ENCODE data around the gene WWOX. TPM values are rescaled to one million over a fixed set of nuclear protein-coding genes. Genes with fewer than 3 reads are reported as not detected.

The WWOX gene
- total RNA-seq, 1 experiment from 2014 or later: 79.9 TPM

- CTCF ChIA-PET: no interaction called here
- intact Hi-C loops (cut with micrococcal nuclease; ENCODE audit: unreplicated experiment): no loop called here
- POLR2A ChIA-PET (ENCODE audit: low non-redundant PET): no interaction called here
- H3K9me3 ChIP-seq (ENCODE audit: low read depth, low read length, poor library complexity, severe bottlenecking): no peaks in the 10 kb centered on the region
- TF ChIP-seq CTCF (conservative IDR thresholded peaks at IDR 0.05; ENCODE audit: low read depth, low read length) (no peak), EZH2 (IDR thresholded peaks at IDR 0.05; ENCODE audit: borderline replicate concordance, low read depth, low read length, poor library complexity, severe bottlenecking) (no peak)
- no peaks in the 10 kb centered on the region for H3K27me3 ChIP-seq (replicated peaks; ENCODE audit: insufficient read depth, low read depth, low read length, poor library complexity)
- no peak overlapping the region for H3K4me3 ChIP-seq (ENCODE audit: low read depth, low read length, poor library complexity, severe bottlenecking)
- no TSS peak for BruUV-seq (replicated peaks)
- H3K4me1 ChIP-seq (ENCODE audit: insufficient read depth, low read length, poor library complexity, severe bottlenecking): no peaks in the 10 kb centered on the region
- H3K36me3 ChIP-seq (ENCODE audit: insufficient read depth, low read length, poor library complexity, severe bottlenecking): no peaks in the 10 kb centered on the region
- H3K27ac ChIP-seq (ENCODE audit: low read depth, low read length, poor library complexity, severe bottlenecking): no peak overlapping the region
- no peak for DNase-seq (ENCODE audit: low spot score)
Observed at GRCh38 chr16:78516006-78516736, 416.7 kb downstream of the WWOX start.

GRCh38 chr16:78519896-78520295 is 420.4 kb downstream of the WWOX start:
- Histone ChIP-seq H3K4me3 (ENCODE audit: low read depth, low read length, poor library complexity, severe bottlenecking) (no peak overlapping the region), H3K4me1 (ENCODE audit: insufficient read depth, low read length, poor library complexity, severe bottlenecking) (no peaks in the 10 kb centered on the region), H3K9me3 (ENCODE audit: low read depth, low read length, poor library complexity, severe bottlenecking) (no peaks in the 10 kb centered on the region), H3K27me3 (replicated peaks; ENCODE audit: insufficient read depth, low read depth, low read length, poor library complexity) (no peaks in the 10 kb centered on the region), H3K27ac (ENCODE audit: low read depth, low read length, poor library complexity, severe bottlenecking) (no peak overlapping the region), H3K36me3 (ENCODE audit: insufficient read depth, low read length, poor library complexity, severe bottlenecking) (no peaks in the 10 kb centered on the region)
- intact Hi-C loops (cut with micrococcal nuclease; ENCODE audit: unreplicated experiment): no loop called here
- no peak for DNase-seq (ENCODE audit: low spot score)
- TF ChIP-seq EZH2 (IDR thresholded peaks at IDR 0.05; ENCODE audit: borderline replicate concordance, low read depth, low read length, poor library complexity, severe bottlenecking): no peak
- TF ChIP-seq CTCF (conservative IDR thresholded peaks at IDR 0.05; ENCODE audit: low read depth, low read length): no peak
- ChIA-PET CTCF (no interaction called here), POLR2A (ENCODE audit: low non-redundant PET) (no interaction called here)
- no TSS peak for BruUV-seq (replicated peaks)

- no peak overlapping the region for H3K27ac ChIP-seq (ENCODE audit: low read depth, low read length, poor library complexity, severe bottlenecking)
- ChIA-PET CTCF (no interaction called here), POLR2A (ENCODE audit: low non-redundant PET) (no interaction called here)
- DNase-seq (ENCODE audit: low spot score): no peak
- no TSS peak for BruUV-seq (replicated peaks)
- no peaks in the 10 kb centered on the region for H3K4me1 ChIP-seq (ENCODE audit: insufficient read depth, low read length, poor library complexity, severe bottlenecking)
- TF ChIP-seq CTCF (conservative IDR thresholded peaks at IDR 0.05; ENCODE audit: low read depth, low read length) (no peak), EZH2 (IDR thresholded peaks at IDR 0.05; ENCODE audit: borderline replicate concordance, low read depth, low read length, poor library complexity, severe bottlenecking) (no peak)
- H3K4me3 ChIP-seq (ENCODE audit: low read depth, low read length, poor library complexity, severe bottlenecking): no peak overlapping the region
- no peaks in the 10 kb centered on the region for H3K36me3 ChIP-seq (ENCODE audit: insufficient read depth, low read length, poor library complexity, severe bottlenecking)
- intact Hi-C loops (cut with micrococcal nuclease; ENCODE audit: unreplicated experiment): no loop called here
- no peaks in the 10 kb centered on the region for H3K9me3 ChIP-seq (ENCODE audit: low read depth, low read length, poor library complexity, severe bottlenecking)
- no peaks in the 10 kb centered on the region for H3K27me3 ChIP-seq (replicated peaks; ENCODE audit: insufficient read depth, low read depth, low read length, poor library complexity)
Observed at GRCh38 chr16:78520470-78520869, 421.0 kb downstream of the WWOX start.

Measured in A673 (cell line).